ENCODE data around the gene EFNA4.

Gene EFNA4

DNA sequence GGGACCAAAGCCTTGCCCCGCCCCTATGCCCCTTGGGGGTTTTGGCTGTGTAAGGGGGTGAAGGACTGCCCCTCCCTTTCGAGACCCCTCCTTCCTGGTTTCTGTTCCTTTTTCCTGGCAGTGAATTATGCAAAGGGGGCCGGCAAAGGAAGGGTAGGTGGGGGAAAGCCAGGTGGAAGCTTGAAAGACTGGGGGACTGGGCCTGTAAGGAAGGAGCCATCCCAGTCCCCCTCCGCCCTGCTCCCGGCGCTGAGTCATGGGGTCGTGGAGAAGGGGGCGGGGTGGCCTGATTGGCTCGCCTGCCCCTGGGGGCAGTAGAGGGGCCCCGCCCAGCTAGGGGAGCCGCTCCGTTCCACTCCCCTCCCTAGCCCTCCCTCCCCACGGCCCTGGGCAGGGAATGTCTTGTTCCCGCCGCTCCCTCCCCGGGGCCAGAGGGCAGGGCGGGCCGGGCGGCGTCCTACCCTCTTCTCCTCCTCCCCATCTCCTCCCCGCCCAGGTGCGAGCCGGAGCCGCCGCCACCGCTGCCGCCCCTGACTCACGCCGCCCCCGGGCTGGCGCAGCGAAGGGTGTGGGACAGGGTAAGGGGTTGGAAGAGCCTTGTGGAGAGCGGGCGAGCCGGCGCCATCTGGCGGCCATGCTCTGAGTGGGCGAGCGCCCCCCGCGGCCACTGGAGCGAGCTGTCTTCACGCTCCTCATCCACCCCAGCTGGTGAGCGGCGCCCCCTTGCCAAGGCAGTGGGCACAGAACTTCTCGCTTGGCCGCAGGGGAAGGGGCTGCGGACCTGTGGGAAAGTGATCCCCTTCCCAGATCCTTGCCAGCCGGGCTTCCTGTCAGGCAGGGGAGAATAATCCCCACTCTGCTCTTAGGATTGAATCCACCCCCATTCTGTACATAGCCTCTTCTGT is 46.2 kb upstream of the EFNA4 start:
- TF ChIP-seq FOXP2 (optimal IDR thresholded peaks at IDR 0.05; ENCODE audit: borderline replicate concordance, extremely low read depth, extremely low read length, insufficient read depth) (peak; percentile 95), POLR2AphosphoS5 (IDR thresholded peaks at IDR 0.05; ENCODE audit: low read depth, low read length) (peak; percentile 66), SIN3A (IDR thresholded peaks at IDR 0.05; ENCODE audit: borderline replicate concordance, insufficient read depth, low read length) (no peak), TAF1 (IDR thresholded peaks at IDR 0.05; ENCODE audit: borderline replicate concordance, insufficient read depth, low read length) (no peak)
- TF ChIP-seq, protein P1, sequence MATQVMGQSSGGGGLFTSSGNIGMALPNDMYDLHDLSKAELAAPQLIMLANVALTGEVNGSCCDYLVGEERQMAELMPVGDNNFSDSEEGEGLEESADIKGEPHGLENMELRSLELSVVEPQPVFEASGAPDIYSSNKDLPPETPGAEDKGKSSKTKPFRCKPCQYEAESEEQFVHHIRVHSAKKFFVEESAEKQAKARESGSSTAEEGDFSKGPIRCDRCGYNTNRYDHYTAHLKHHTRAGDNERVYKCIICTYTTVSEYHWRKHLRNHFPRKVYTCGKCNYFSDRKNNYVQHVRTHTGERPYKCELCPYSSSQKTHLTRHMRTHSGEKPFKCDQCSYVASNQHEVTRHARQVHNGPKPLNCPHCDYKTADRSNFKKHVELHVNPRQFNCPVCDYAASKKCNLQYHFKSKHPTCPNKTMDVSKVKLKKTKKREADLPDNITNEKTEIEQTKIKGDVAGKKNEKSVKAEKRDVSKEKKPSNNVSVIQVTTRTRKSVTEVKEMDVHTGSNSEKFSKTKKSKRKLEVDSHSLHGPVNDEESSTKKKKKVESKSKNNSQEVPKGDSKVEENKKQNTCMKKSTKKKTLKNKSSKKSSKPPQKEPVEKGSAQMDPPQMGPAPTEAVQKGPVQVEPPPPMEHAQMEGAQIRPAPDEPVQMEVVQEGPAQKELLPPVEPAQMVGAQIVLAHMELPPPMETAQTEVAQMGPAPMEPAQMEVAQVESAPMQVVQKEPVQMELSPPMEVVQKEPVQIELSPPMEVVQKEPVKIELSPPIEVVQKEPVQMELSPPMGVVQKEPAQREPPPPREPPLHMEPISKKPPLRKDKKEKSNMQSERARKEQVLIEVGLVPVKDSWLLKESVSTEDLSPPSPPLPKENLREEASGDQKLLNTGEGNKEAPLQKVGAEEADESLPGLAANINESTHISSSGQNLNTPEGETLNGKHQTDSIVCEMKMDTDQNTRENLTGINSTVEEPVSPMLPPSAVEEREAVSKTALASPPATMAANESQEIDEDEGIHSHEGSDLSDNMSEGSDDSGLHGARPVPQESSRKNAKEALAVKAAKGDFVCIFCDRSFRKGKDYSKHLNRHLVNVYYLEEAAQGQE (IDR thresholded peaks at IDR 0.05; ENCODE audit: insufficient read depth in 1 of 2, low read depth in 2 of 2, low read length in 2 of 2), result no peak

DNA sequence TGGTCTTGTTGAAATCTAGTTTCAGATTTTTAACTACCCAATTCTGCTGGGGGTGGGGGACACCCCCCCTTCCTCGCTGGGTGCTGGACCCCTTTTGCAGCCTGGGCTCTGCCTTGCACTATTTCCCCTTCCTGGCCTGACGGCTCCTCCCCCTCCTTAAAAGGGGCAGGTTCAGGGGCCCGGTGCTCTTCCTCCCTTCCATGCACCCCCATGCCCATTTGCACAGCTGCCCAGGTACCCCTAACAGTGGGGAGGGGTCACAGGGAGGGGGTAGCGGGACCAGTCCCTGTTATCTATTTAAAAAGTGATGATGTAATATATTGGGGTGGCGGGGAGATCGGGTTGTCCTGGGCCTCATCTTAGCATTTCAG is 45.6 kb upstream of the EFNA4 start:
- TF ChIP-seq, protein P1 (IDR thresholded peaks at IDR 0.05; ENCODE audit: insufficient read depth in 1 of 2, low read depth in 2 of 2, low read length in 2 of 2), result no peak
- TF ChIP-seq TAF1 (IDR thresholded peaks at IDR 0.05; ENCODE audit: borderline replicate concordance, insufficient read depth, low read length), result no peak
- TF ChIP-seq SIN3A (IDR thresholded peaks at IDR 0.05; ENCODE audit: borderline replicate concordance, insufficient read depth, low read length), result no peak
- TF ChIP-seq POLR2AphosphoS5 (IDR thresholded peaks at IDR 0.05; ENCODE audit: low read depth, low read length), result no peak
- no peak for TF ChIP-seq FOXP2 (optimal IDR thresholded peaks at IDR 0.05; ENCODE audit: borderline replicate concordance, extremely low read depth, extremely low read length, insufficient read depth)

DNA sequence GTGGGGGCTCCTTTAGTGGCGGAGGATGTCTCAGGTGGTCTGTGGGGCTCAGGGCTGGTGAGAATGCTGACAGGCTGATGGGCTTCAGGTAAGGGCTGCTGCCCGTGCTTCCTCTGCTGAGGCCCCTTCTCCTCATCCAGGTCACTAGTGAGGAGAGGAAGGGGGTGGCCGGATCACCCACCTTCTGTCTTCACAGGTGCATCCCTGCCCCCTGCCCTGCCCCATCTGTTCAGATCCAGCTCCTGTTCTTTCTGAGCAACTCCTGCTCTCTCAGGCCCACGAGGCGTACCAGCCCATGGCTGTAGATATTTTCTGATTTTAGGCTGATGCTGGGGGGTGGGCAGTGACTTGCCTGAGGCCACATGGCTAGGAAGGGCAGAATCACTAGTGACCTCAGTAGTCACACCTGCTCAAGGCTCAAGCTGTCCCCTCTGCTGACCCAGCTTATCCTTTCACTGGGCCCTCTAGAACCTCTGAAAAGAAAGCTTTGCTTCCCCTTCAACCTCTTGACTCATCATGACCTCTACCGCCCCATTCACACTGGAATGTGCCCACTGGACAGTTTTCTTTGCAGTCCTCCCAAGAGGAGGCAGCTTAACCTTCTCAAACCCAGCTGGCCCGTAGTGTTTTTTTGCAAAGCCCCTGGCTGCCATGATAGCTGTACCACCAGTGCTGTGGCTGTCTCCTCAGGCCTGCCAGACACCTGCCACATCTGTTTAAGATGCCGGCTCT is 44.8 kb upstream of the EFNA4 start:
- no peak for TF ChIP-seq TAF1 (IDR thresholded peaks at IDR 0.05; ENCODE audit: borderline replicate concordance, insufficient read depth, low read length)
- TF ChIP-seq FOXP2 (optimal IDR thresholded peaks at IDR 0.05; ENCODE audit: borderline replicate concordance, extremely low read depth, extremely low read length, insufficient read depth), result no peak
- TF ChIP-seq POLR2AphosphoS5 (IDR thresholded peaks at IDR 0.05; ENCODE audit: low read depth, low read length), result no peak
- TF ChIP-seq, protein P1 (IDR thresholded peaks at IDR 0.05; ENCODE audit: insufficient read depth in 1 of 2, low read depth in 2 of 2, low read length in 2 of 2), result no peak
- TF ChIP-seq SIN3A (IDR thresholded peaks at IDR 0.05; ENCODE audit: borderline replicate concordance, insufficient read depth, low read length), result no peak

DNA sequence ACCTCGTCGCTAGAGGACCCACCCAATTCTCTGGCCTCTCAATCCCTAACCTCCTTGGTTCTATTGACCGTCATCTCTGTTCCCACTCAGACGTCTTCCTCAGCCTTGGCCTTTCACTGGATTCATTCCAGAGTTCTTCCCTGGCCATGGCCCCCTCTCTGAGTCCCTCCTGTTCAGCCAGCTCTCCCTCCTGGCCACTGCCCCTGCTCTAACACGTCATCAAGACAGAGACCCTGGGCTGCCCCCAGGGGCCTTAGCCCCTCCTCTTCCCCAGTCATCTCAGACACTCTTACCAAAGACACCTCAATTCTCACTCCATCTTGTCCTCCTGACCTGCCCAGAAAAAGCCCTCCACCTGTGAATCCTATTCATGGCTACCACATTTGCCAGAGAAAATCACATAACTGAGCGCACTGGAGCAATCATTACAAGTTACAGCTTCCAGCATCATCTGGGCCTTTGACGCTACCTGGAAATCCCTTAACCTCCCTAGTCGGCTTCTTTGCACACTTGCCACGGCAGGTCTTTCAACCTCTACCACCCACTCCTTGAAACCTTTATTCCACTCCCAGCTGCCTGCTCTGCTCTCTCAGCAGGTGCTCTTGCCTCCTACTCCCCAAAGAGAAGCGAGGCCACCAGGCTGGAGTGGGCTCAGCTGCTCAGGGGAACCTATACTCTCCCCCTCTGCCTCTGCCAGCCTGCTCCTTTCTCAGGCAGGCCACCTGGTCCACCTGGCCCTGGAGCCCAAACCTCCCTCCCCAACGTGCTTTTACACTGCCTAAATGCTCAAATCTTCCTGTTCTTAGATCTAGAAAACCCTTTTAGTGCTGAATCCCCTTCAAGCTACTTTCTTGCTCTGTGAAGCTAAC is 43.9 kb upstream of the EFNA4 start:
- TF ChIP-seq FOXP2 (optimal IDR thresholded peaks at IDR 0.05; ENCODE audit: borderline replicate concordance, extremely low read depth, extremely low read length, insufficient read depth), result no peak
- no peak for TF ChIP-seq SIN3A (IDR thresholded peaks at IDR 0.05; ENCODE audit: borderline replicate concordance, insufficient read depth, low read length)
- TF ChIP-seq, protein P1 (IDR thresholded peaks at IDR 0.05; ENCODE audit: insufficient read depth in 1 of 2, low read depth in 2 of 2, low read length in 2 of 2), result no peak
- no peak for TF ChIP-seq POLR2AphosphoS5 (IDR thresholded peaks at IDR 0.05; ENCODE audit: low read depth, low read length)
- TF ChIP-seq TAF1 (IDR thresholded peaks at IDR 0.05; ENCODE audit: borderline replicate concordance, insufficient read depth, low read length), result no peak

Measured in PFSK-1 (cell line).